NCI-H2171 treated with DMSO at 0.1 percent for 48 hours (cell line): ENCODE data around the gene RNF183.
A peak's percentile ranks its signal among the peaks of the same experiment; 100 is the strongest.

Experiments
- DNase-seq: peaks from one replicate; lab custom pipeline; 2025; lab: John Stamatoyannopoulos, UW

Gene RNF183, protein sequence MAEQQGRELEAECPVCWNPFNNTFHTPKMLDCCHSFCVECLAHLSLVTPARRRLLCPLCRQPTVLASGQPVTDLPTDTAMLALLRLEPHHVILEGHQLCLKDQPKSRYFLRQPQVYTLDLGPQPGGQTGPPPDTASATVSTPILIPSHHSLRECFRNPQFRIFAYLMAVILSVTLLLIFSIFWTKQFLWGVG

DNA sequence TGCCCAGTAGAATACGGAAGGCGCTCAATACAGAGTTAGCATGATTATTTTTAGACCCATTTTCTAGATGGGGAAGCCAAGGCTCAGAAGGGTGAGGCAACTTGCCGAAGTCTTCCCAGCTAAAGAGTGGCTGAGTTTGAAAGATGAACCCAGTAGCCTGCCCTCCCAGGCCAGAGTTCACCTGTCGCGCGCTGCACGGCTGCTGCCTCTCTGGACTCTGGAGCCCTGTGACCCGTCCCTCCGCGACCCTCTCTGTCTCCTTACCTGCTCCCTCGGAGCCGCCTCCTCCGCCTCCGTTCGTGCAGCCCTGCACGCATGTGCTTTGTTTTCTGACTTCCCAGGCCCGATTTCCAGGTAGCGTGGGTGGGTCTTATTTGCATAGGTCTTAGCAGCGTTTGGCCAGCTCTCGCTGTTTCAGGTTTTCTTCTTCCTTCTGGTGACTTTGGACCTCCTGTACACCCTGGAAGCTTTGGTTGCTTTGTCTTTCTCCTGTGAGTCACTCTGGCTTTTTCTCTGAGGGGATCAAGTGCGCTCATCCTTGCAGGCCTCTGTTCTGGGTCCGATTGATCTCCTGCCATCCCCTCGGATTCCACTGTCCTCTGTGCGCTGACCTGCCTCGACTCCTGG is at the start of gene RNF183:
Gene RNF183 (minus strand): TSS at position 585 of the 627 bp plus-strand sequence. CDS start 5,192 bp downstream, outside the sequence.
- no peak for DNase-seq

- no peak for DNase-seq
These were observed 49.2 kb upstream of the RNF183 start for GRCh38 chr9:113352411-113352810.

DNA sequence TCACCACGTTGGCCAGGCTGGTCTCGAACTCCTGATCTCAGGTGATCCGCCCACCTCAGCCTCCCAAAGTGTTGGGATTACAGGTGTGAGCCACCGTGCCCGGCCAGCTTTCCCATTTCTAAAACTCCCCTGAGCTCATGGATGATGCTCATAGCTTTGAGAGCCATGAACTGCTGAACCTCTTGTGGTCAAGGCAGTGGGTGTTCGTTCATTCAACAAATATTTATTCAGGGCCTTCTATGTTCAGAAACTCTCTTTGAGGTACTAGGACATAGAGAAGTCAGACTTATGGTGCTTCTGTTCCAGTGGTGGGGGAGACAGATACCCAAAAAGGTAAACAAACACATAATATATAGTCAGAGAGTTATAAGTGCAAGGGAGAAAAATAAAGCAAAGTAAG is 48.8 kb upstream of the RNF183 start:
- DNase-seq = no peak

DNA sequence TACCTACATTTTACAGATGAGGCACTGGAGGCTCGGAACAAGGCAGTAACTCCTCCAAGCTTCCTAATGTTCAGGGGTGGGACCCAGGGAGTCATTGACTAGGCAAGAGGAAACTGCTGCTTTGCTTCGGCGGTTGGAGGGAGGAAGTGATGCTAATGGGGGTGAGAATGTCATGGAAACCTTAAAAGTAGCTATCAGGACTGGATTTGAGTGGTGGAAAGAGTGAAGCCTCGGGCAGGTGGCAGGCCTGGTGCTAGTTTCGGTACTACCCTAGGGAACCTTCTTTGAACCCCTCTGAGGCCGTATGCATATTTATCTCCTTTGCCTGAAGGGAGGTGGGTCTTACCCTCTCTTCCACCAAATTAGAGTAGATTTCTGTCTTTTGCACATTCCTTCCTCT is 47.8 kb upstream of the RNF183 start:
- DNase-seq = no peak

GRCh38 chr9:113350107-113350661 is 47.0 kb upstream of the RNF183 start:
- no peak for DNase-seq

- DNase-seq = peak; percentile 40
These were observed 46.4 kb upstream of the RNF183 start, which contains the start of gene BSPRY for GRCh38 chr9:113349445-113350094. TSS of gene BSPRY (plus strand) at chr9:113349541. CDS start at chr9:113349580, 39 bp downstream.

DNA sequence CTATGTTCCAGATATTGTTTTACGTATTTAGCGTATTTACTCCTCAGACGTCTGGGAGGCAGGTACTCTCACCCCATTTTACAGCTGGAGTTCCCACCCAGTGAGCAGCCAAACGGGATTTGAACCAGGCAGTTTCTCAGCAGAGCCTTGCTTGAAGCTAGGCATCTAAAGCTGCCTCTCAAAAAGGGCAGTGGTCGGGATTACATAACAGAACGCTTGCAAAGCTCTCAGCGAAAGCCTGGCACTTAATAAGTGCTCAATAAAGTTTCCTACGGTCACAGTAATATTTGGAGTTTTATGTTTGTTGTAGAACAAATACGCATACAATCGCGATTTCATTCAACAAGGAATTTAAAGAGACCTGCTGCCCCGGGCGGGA is 45.9 kb upstream of the RNF183 start:
- peak; percentile 41 for DNase-seq

DNA sequence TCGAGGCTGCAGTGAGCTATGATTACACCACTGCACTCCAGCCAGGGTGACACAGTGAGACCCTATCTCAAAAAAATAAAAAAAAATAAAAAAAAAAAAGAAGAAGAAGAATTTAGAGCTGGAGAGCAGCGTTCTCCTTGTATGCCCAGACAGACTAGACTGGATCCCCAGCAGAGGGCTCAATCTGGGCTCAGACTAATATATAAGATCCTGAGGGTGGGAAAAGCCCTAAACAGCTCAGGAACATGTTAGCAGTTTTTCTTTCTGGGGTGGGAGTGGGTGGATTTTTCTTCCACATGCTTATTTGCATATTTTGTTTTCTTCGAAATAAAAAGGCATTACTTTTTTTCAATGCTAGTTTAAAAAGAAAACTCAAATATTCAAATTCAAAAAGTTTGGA is 45.3 kb upstream of the RNF183 start:
- DNase-seq = no peak

DNA sequence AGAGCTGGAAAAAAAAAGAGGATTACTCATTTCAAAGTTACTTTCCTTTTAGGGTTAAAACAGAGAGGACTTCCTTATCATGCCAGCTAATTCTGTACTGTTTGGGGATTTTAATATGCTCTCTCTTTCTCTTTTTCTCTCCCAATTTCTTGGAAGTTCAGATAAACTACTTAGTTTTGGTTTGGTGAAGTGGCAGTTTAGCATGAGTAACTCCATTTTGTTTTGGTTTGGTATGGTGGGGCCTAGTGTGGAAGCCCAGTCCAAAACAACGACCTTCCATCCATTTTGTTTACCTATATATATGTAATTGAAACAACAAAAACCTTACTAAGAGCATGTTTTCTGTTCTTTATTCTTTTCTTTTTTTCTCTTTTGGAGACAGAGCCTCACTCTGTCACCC is 42.5 kb upstream of the RNF183 start:
- no peak for DNase-seq

DNA sequence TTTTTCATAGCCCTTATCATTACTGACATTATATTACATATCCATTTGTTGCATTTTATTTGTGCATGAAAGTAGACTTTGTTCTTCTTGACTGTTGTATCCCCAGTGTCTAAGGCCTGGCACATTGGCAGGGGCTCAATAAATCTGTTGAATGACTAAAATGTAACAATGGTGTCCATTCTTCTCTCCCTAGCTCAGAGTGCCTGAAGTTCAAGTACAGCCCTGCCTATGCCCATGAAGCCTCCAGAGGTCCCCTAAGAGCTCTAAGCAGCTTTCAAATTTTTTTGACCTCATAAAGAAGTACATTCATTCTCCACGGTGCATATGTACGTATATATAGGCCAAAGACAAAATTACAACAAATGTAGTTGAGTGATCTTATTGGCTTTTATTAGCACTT is 42.0 kb upstream of the RNF183 start:
- no peak for DNase-seq

DNA sequence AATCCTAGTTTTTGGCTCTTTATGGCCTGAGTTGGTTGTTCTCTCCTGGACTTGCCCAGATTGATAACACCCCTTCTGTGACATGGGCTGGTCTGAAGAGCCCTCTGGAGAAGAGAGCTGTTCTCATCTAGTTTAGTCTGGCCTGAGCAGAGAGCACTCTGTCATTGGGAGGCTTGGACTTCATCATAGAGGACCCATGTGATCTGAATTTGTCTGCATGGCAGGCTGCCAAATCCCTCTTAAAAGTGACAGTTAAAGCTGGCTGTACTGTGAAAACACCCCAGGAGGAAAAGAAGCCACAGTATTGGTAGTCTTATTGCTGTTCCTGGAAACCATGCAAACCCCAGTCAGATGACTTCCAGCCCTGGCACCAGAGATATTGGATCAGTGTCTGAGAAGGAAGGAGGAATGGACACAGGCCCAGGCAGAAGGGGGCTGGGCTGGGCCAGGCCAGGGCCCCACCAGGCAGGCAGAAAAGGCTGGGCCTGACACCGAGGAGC is 40.6 kb upstream of the RNF183 start:
- DNase-seq = peak; percentile 29

- DNase-seq = no peak
These were observed 38.7 kb upstream of the RNF183 start for GRCh38 chr9:113341712-113342410.

GRCh38 chr9:113340011-113340699 is 37.0 kb upstream of the RNF183 start, which contains the start of gene WDR31:
TSS of gene WDR31 (minus strand) at chr9:113340275. CDS start at chr9:113332022, 8,253 bp downstream.
- peak; percentile 84 for DNase-seq

GRCh38 chr9:113337714-113338113 is 34.5 kb upstream of the RNF183 start:
- DNase-seq = no peak

DNA sequence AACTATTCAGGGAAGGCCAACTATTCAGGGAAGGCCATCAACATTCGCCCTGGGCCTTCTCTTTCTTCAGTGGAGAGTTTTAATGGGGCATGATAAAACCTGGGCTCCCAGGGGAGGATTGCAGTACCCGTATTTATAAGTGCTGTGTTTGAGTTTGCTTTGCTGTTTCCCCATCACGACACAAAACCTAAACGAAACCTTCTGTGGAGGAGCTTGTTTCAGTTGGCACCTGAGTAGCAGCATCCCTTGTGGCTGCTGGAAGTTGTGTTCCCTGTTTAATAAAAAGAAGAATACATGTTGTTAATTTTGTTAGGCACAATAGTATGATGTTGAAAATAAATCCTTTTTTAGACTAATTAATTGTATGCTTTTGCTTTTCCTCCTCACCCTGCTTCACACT is 28.6 kb upstream of the RNF183 start:
- no peak for DNase-seq

GRCh38 chr9:113328045-113328782 is 25.0 kb upstream of the RNF183 start:
- no peak for DNase-seq

DNA sequence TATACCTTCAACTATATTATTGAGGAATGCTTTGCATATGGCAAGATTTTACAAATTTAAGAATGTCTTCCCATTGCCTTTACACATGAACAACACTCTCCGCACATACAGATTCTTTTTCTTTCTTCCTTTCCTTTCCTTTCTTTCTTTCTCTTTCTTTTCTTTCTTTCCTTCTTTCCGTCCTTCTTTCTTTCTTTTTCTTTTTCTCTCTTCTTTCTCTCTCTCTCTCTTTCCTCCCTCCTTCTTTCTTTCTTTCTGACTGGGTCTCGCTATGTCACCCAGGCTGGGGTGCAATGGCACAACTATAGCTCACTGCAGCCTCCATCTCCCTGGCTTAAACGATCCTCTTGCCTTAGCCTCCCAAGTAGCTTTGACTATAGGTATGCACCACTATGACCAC is 23.1 kb upstream of the RNF183 start:
- no peak for DNase-seq

- no peak for DNase-seq
These were observed 19.5 kb upstream of the RNF183 start for GRCh38 chr9:113322671-113323070.

- DNase-seq = no peak
These were observed 16.9 kb upstream of the RNF183 start for GRCh38 chr9:113320051-113320450.

- DNase-seq = no peak
These were observed 15.9 kb upstream of the RNF183 start for GRCh38 chr9:113319054-113319453.

- no peak for DNase-seq
These were observed 14.6 kb upstream of the RNF183 start for GRCh38 chr9:113317777-113318176.
